ENCODE results near the gene TBC1D14.
"Not testable (repeated sequence)": the region's sequence is repeated elsewhere in the genome, so short reads cannot be mapped to it uniquely, and the experiment has no call there.

The TBC1D14 gene

GRCh38 chr4:6890971-6891370, 18.7 kb upstream of the TBC1D14 start:
- DNase-seq: not testable (repeated sequence)

GRCh38 chr4:6891436-6892170, 18.0 kb upstream of the TBC1D14 start:
- DNase-seq: peak; percentile 28

- DNase-seq: peak; percentile 58
Measured at GRCh38 chr4:6892190-6892908, 17.3 kb upstream of the TBC1D14 start.

- DNase-seq: peak; percentile 47
Measured at GRCh38 chr4:6892909-6893202, 16.8 kb upstream of the TBC1D14 start.

- peak; percentile 48 for DNase-seq
Measured at GRCh38 chr4:6893449-6894085, 16.1 kb upstream of the TBC1D14 start.

GRCh38 chr4:6894086-6894478, 15.5 kb upstream of the TBC1D14 start:
- DNase-seq: peak; percentile 22

- peak; percentile 46 for DNase-seq
Measured at GRCh38 chr4:6894528-6895498, 14.8 kb upstream of the TBC1D14 start.

- DNase-seq: no peak
Measured at GRCh38 chr4:6896035-6896434, 13.6 kb upstream of the TBC1D14 start.

GRCh38 chr4:6898763-6899162, 10.9 kb upstream of the TBC1D14 start:
- peak; percentile 39 for DNase-seq

GRCh38 chr4:6900181-6900812, 9.3 kb upstream of the TBC1D14 start:
- peak; percentile 47 for DNase-seq

GRCh38 chr4:6900956-6901355, 8.7 kb upstream of the TBC1D14 start:
- no peak for DNase-seq

GRCh38 chr4:6901669-6902317, 7.8 kb upstream of the TBC1D14 start:
- peak; percentile 47 for DNase-seq

GRCh38 chr4:6902318-6903042, 7.1 kb upstream of the TBC1D14 start:
- peak; percentile 46 for DNase-seq

- peak; percentile 37 for DNase-seq
Measured at GRCh38 chr4:6905516-6906445, 3.8 kb upstream of the TBC1D14 start.

GRCh38 chr4:6906486-6906885, 3.1 kb upstream of the TBC1D14 start:
- not testable (repeated sequence) for DNase-seq

GRCh38 chr4:6907658-6908191, 1.9 kb upstream of the TBC1D14 start:
- DNase-seq: peak; percentile 53

GRCh38 chr4:6908432-6909112, 1.1 kb upstream of the TBC1D14 start:
- peak; percentile 50 for DNase-seq

GRCh38 chr4:6909970-6910339, 329 bp downstream of the TBC1D14 start:
- peak; percentile 76 for DNase-seq

- DNase-seq: no peak
Measured at GRCh38 chr4:6910340-6910959, 824 bp downstream of the TBC1D14 start.

Data from activated CD8-positive, alpha-beta memory T cell treated with anti-CD3 and anti-CD28 coated beads, Interleukin-2, amount 50 U/mL, for 48 hours (primary cell).